Activated B cell treated with CpG ODN at 0.5 μM for 24 hours (primary cell): ENCODE results near the gene UPF2. TPM values are rescaled to one million over a fixed set of nuclear protein-coding genes. Genes with fewer than 3 reads are reported as not detected.

Experiments
- ATAC-seq: fragments of 200-7000 bp; cut with Tn5 transposase; one replicate; pipeline ENCODE4 v1.10.0; 2021; ENCODE audit warnings: low read depth, mild to moderate bottlenecking, moderate library complexity
- CTCF ChIA-PET: fragments of 350-600 bp; sonication (Branson Sonifier 250); formaldehyde crosslinking; loops from one replicate; lab custom pipeline; 2021; ENCODE audit warnings: antibody characterized with exemption; lab: Charles Lee
- POLR2A ChIA-PET: fragments of 350-600 bp; sonication (Branson Sonifier 250); formaldehyde crosslinking; loops from one replicate; lab custom pipeline; 2021; ENCODE audit warnings: antibody characterized with exemption; lab: Charles Lee
- DNase-seq: peaks from one replicate; pipeline ENCODE4 v3.0.0; 2022
- H3K27ac Mint-ChIP-seq: one replicate; pipeline ENCODE4 v1.8.0; 2020; ENCODE audit warnings: mixed read lengths
- H3K27me3 Mint-ChIP-seq: one replicate; pipeline ENCODE4 v1.8.0; 2021; ENCODE audit warnings: mixed read lengths
- H3K36me3 Mint-ChIP-seq: one replicate; pipeline ENCODE4 v1.8.0; 2021; ENCODE audit warnings: low read depth, mixed read lengths
- H3K4me1 Mint-ChIP-seq: one replicate; pipeline ENCODE4 v1.8.0; 2021; ENCODE audit warnings: mixed read lengths
- H3K4me3 Mint-ChIP-seq: one replicate; pipeline ENCODE4 v1.8.0; 2020; ENCODE audit warnings: mild to moderate bottlenecking, mixed read lengths
- H3K9me3 Mint-ChIP-seq: one replicate; pipeline ENCODE4 v1.8.0; 2020; ENCODE audit warnings: mixed read lengths
- intact Hi-C: fragments of 100-400 bp; cut with micrococcal nuclease; formaldehyde crosslinking; loops from one replicate; pipeline ENCODE4 v1.15.1; 2024
- total RNA-seq: library from RNA; stranded (reverse); gene quantifications from 2 replicates; pipeline ENCODE4 v1.2.3, GENCODE V29; 2022
- TF ChIP-seq, protein P1 (sequence below): fragments of 200-600 bp; IDR thresholded peaks from one replicate; pipeline ENCODE4 v1.8.0; 2022; ENCODE audit warnings: antibody characterized with exemption, mild to moderate bottlenecking

UPF2 gene, protein sequence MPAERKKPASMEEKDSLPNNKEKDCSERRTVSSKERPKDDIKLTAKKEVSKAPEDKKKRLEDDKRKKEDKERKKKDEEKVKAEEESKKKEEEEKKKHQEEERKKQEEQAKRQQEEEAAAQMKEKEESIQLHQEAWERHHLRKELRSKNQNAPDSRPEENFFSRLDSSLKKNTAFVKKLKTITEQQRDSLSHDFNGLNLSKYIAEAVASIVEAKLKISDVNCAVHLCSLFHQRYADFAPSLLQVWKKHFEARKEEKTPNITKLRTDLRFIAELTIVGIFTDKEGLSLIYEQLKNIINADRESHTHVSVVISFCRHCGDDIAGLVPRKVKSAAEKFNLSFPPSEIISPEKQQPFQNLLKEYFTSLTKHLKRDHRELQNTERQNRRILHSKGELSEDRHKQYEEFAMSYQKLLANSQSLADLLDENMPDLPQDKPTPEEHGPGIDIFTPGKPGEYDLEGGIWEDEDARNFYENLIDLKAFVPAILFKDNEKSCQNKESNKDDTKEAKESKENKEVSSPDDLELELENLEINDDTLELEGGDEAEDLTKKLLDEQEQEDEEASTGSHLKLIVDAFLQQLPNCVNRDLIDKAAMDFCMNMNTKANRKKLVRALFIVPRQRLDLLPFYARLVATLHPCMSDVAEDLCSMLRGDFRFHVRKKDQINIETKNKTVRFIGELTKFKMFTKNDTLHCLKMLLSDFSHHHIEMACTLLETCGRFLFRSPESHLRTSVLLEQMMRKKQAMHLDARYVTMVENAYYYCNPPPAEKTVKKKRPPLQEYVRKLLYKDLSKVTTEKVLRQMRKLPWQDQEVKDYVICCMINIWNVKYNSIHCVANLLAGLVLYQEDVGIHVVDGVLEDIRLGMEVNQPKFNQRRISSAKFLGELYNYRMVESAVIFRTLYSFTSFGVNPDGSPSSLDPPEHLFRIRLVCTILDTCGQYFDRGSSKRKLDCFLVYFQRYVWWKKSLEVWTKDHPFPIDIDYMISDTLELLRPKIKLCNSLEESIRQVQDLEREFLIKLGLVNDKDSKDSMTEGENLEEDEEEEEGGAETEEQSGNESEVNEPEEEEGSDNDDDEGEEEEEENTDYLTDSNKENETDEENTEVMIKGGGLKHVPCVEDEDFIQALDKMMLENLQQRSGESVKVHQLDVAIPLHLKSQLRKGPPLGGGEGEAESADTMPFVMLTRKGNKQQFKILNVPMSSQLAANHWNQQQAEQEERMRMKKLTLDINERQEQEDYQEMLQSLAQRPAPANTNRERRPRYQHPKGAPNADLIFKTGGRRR
- 57.9 and 58.0 TPM in 2 replicates for total RNA-seq

DNA sequence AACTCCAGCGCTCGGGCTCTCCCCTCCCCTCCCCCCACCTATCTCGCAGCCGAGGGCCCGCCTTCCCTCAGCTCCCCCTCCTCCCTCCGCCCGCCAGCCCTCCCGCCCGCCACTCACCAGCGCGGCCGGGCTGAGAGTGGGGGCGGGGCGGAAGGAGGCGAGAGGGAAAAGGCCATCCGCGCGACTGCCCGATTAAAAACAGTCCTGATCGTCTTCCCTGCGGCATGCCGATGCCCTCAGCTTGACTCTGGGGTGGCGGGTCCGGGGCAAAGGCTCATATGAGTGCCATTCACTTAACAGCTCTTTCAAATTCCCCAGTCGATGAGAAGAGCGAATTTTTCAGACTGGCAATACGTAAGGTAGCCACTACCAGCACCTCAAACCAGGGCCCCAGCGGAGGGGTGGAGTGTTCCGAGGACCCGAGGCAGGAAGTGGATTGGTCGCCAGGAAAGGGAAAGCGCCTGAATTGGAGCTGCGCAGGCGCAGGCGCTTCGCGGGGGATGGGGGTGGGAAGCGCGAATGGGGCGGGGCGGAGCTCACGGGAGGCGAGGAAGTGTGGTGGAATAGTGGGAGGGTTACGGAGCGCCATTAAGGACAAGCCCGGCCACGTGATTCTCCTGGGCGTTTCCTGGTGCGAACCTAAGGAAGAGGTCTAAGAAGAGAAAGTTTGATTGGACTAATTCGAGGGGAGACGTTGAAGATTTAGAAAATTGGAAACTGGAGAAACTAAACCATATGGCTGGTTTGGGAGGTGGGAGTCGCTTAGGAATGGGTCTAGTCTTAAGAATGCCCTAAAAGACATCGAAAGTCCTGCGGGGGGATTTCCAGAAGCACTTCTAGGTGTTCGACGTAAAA is at the start of gene UPF2:
Gene UPF2 (minus strand): TSS at position 13 of the 855 bp plus-strand sequence. CDS start 7,386 bp downstream, outside the sequence.
- intact Hi-C loops: loop anchor here (1.0 to 10.0 kb wide), 10 partner anchors 25 to 1302 kb away; partner anchors contain the start of genes CAMK1D, DHTKD1, NUDT5 and SEC61A2
- H3K36me3 Mint-ChIP-seq: peaks cover 19% of the 10 kb centered on the region
- H3K27ac Mint-ChIP-seq: peak within 1 kb of the TSS; percentile 100
- H3K4me1 Mint-ChIP-seq: peaks cover 49% of the 10 kb centered on the region
- CTCF ChIA-PET: interaction anchor here (1.1 to 1.6 kb wide), 3 partner anchors 35 to 87 kb away, joined by 3 to 6 read pairs (median 3); no protein-coding TSS in a partner anchor
- no peaks in the 10 kb centered on the region for H3K27me3 Mint-ChIP-seq
- TF ChIP-seq, protein P1, sequence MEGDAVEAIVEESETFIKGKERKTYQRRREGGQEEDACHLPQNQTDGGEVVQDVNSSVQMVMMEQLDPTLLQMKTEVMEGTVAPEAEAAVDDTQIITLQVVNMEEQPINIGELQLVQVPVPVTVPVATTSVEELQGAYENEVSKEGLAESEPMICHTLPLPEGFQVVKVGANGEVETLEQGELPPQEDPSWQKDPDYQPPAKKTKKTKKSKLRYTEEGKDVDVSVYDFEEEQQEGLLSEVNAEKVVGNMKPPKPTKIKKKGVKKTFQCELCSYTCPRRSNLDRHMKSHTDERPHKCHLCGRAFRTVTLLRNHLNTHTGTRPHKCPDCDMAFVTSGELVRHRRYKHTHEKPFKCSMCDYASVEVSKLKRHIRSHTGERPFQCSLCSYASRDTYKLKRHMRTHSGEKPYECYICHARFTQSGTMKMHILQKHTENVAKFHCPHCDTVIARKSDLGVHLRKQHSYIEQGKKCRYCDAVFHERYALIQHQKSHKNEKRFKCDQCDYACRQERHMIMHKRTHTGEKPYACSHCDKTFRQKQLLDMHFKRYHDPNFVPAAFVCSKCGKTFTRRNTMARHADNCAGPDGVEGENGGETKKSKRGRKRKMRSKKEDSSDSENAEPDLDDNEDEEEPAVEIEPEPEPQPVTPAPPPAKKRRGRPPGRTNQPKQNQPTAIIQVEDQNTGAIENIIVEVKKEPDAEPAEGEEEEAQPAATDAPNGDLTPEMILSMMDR: no peak
- peak; percentile 74 for ATAC-seq
- peak within 1 kb of the TSS; percentile 95 for H3K4me3 Mint-ChIP-seq
- peak; percentile 90 for DNase-seq
- POLR2A ChIA-PET: interaction anchor here (0.5 to 6.2 kb wide), 31 partner anchors 10 to 306 kb away, joined by 3 to 277 read pairs (median 6); partner anchors contain the start of genes CAMK1D, CDC123, DHTKD1 and NUDT5
- H3K9me3 Mint-ChIP-seq: no peaks in the 10 kb centered on the region

DNA sequence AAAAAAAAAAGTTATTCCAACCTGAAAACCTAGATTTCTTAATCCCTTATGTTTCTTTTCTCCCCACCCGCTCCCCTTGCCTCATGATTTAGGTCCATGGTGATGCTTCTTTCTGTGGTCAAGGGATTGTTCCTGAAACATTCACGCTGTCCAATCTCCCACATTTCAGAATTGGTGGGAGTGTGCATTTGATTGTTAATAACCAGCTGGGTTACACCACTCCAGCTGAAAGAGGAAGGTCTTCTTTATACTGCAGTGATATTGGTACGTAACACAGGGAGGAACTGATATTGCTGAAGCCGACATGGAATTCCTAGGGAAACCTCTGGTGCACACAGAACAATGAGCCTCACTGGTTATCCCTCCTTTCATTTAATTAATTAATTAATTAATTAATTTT is 48.8 kb upstream of the UPF2 start:
- DNase-seq: no peak
- H3K27ac Mint-ChIP-seq: peak overlapping the region; percentile 65
- H3K4me3 Mint-ChIP-seq: no peak overlapping the region

DNA sequence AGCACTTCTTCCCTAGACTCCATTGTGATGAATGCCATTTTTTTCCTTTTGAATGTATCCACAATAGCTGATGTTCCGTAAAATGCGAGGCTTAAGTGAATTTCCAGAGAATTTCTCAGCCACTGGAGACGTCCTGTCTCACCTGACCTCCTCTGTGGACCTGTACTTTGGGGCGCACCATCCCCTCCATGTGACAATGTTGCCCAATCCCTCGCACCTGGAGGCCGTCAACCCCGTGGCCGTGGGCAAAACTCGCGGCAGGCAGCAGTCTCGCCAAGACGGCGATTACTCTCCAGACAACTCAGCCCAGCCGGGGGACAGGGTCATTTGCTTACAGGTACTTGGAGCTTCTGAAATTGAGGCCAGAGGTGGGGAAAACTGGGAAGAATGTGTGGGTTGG is 46.3 kb upstream of the UPF2 start:
- TF ChIP-seq, protein P1: no peak
- POLR2A ChIA-PET: no interaction called here
- intact Hi-C loops: no loop called here
- ATAC-seq (no peak), DNase-seq (no peak)
- no peaks in the 10 kb centered on the region for H3K27me3 Mint-ChIP-seq
- H3K36me3 Mint-ChIP-seq: peaks cover 82% of the 10 kb centered on the region
- no peak overlapping the region for H3K4me3 Mint-ChIP-seq
- H3K27ac Mint-ChIP-seq: no peak overlapping the region
- CTCF ChIA-PET: no interaction called here
- H3K9me3 Mint-ChIP-seq: no peaks in the 10 kb centered on the region
- peaks cover 5% of the 10 kb centered on the region for H3K4me1 Mint-ChIP-seq

More for the DNA sequence above, 48.8 kb upstream of the UPF2 start:
- TF ChIP-seq, protein P1: no peak
- POLR2A ChIA-PET: no interaction called here
- H3K27me3 Mint-ChIP-seq: no peaks in the 10 kb centered on the region
- CTCF ChIA-PET: no interaction called here
- no peaks in the 10 kb centered on the region for H3K9me3 Mint-ChIP-seq
- no peak for ATAC-seq
- intact Hi-C loops: no loop called here
- peaks cover 2% of the 10 kb centered on the region for H3K4me1 Mint-ChIP-seq
- H3K36me3 Mint-ChIP-seq: peaks cover 82% of the 10 kb centered on the region

DNA sequence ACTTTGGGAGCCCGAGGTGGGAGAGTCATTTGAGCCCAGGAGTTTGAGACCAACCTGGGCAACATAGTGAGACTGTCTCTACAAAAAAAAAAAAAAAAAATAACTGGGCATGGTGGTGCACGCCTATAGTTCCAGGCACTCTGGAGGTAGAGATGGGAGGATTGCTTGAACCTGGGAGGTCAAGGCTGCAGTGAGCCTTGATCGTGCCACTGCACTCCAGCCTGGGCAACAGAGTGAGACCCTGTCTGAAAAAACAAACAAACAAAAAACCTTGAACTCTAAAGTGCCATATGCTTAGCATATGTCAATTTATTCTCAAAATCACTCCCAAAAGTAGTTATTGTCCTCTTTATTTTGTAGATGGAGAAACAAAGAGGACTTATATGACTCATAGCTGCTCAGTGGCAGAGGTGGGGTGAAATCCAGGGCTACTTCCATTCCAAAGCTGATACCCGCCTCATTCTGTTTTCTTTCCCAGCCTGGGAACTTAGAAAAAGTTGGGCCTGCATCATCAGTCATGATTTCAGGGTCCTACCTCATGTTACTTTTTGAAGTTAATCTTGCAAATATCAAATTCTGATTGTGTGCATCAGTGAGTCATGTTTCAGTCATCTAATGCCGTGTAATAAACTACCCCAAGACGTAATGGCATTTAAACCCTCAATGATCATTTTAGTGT is 39.4 kb upstream of the UPF2 start:
- peaks cover 50% of the 10 kb centered on the region for H3K4me1 Mint-ChIP-seq
- TF ChIP-seq, protein P1: no peak
- no peak overlapping the region for H3K4me3 Mint-ChIP-seq
- intact Hi-C loops: no loop called here
- ATAC-seq: no peak
- H3K27ac Mint-ChIP-seq: no peak overlapping the region
- H3K9me3 Mint-ChIP-seq: no peaks in the 10 kb centered on the region
- CTCF ChIA-PET: no interaction called here
- H3K36me3 Mint-ChIP-seq: peaks cover 59% of the 10 kb centered on the region
- POLR2A ChIA-PET: interaction anchor here (0.7 to 1.9 kb wide), 4 partner anchors 11 to 56 kb away, joined by 4 to 12 read pairs (median 8); partner anchors contain the start of gene UPF2
- no peaks in the 10 kb centered on the region for H3K27me3 Mint-ChIP-seq
- no peak for DNase-seq
